Uterus (tissue), 2 donors: ENCODE data around the gene SLC4A4.

ENCODE experiments used
- CTCF ChIP-seq, 4 experiments: fragments of 200-600 bp in 2 of 4; fragments of 450-650 bp in 2 of 4; sonication (generic) in 2 of 4; IDR thresholded peaks; one replicate each; pipeline ENCODE4 v1.5.1; 2016 to 2019; ENCODE audit warnings: antibody characterized with exemption in 4 of 4, mild to moderate bottlenecking in 2 of 4, moderate library complexity in 1 of 4
- POLR2A ChIP-seq, 2 donors: fragments of 450-650 bp; IDR thresholded peaks; one replicate each; pipeline ENCODE4 v1.6.1; 2016; ENCODE audit warnings: antibody characterized with exemption in 2 of 2, mild to moderate bottlenecking in 1 of 2, moderate library complexity in 1 of 2

DNA sequence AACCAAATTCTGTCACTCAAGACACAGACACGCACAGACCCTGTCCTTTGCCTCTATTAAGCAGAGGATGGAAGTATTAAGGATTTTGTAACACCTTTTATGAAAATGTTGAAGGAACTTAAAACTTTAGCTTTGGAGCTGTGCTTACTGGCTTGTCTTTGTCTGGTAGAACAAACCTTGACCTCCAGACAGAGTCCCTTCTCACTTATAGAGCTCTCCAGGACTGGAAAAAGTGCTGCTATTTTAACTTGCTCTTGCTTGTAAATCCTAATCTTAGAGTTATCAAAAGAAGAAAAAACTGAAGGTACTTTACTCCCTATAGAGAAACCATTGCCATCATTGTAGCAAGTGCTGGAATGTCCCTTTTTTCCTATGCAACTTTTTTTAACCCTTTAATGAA lies 229.3 kb downstream of the SLC4A4 start:
- TF ChIP-seq POLR2A (IDR thresholded peaks at IDR 0.05) (no peak), CTCF (IDR thresholded peaks at IDR 0.05) (no peak)
